ENCODE measurements around the gene LIX1. TPM values are rescaled to one million over a fixed set of nuclear protein-coding genes. Genes with fewer than 3 reads are reported as not detected.

Gene LIX1
- total and polyA plus RNA-seq, 2 of the 13 experiments (the other 11 are each of a cell fraction or from before 2014, with no cell fraction given) = not detected

GRCh38 chr5:97183100-97183929, 40.9 kb upstream of the LIX1 start, which contains the start of gene RIOK2 (continued):
- TF ChIP-seq ZFAT (CRISPR knock-in tag; conservative IDR thresholded peaks at IDR 0.05) (0 out of 2 replicates have a peak, but pooled peaks have one; percentile 33), ARID3A (IDR thresholded peaks at IDR 0.05; ENCODE audit: low read depth, low read length) (0 out of 2 replicates have a peak, but pooled peaks have one; percentile 12), HOXA5 (CRISPR knock-in tag; IDR thresholded peaks at IDR 0.05) (peak; percentile 84), ZBTB14 (CRISPR knock-in tag; IDR thresholded peaks at IDR 0.05) (0 out of 2 replicates have a peak, but pooled peaks have one; percentile 47), ZNF318 (CRISPR knock-in tag; IDR thresholded peaks at IDR 0.05) (peak; percentile 67; the same call in 1 of the 2 replicates), POLR2A (IDR thresholded peaks at IDR 0.05; ENCODE audit: insufficient read depth in 1 of 2, low read depth in 2 of 2, low read length in 2 of 2) (peak; percentile 66 to 80), JUN (CRISPR knock-in tag; IDR thresholded peaks at IDR 0.05) (no peak), SRY (CRISPR knock-in tag; IDR thresholded peaks at IDR 0.05) (peak; percentile 43), HOXA9 (CRISPR knock-in tag; IDR thresholded peaks at IDR 0.05; ENCODE audit: borderline replicate concordance) (no peak; the same call in 1 of the 2 replicates), MAF1 (CRISPR knock-in tag; IDR thresholded peaks at IDR 0.05; ENCODE audit: borderline replicate concordance) (no peak), RNF2 (conservative IDR thresholded peaks at IDR 0.05; ENCODE audit: low read depth) (peak; percentile 94), ZNF558 (CRISPR knock-in tag; IDR thresholded peaks at IDR 0.05; ENCODE audit: borderline replicate concordance) (peak; percentile 51; the same call in 1 of the 2 replicates), ZNF773 (CRISPR knock-in tag; IDR thresholded peaks at IDR 0.05; ENCODE audit: borderline replicate concordance) (peak; percentile 88; the same call in 1 of the 2 replicates), FOSL2 (CRISPR knock-in tag; IDR thresholded peaks at IDR 0.05) (0 out of 2 replicates have a peak, but pooled peaks have one; percentile 26), AHR (CRISPR knock-in tag; IDR thresholded peaks at IDR 0.05) (peak; percentile 94; the same call in 1 of the 2 replicates), ZNF792 (CRISPR knock-in tag; IDR thresholded peaks at IDR 0.05) (peak; percentile 85), ZNF777 (CRISPR knock-in tag; IDR thresholded peaks at IDR 0.05) (0 out of 2 replicates have a peak, but pooled peaks have one; percentile 42), FOXK1 (CRISPR knock-in tag; IDR thresholded peaks at IDR 0.05; ENCODE audit: borderline replicate concordance, low read depth) (peak; percentile 5; the same call in 1 of the 2 replicates), TCF7L2 (IDR thresholded peaks at IDR 0.05; ENCODE audit: low read depth, low read length) (no peak)
